ENCODE data around the gene ZNF81. TPM values are rescaled to one million over a fixed set of nuclear protein-coding genes. Genes with fewer than 3 reads are reported as not detected.

Gene ZNF81
- total RNA-seq, 1 experiment from 2014 or later: 4.8 TPM

DNA sequence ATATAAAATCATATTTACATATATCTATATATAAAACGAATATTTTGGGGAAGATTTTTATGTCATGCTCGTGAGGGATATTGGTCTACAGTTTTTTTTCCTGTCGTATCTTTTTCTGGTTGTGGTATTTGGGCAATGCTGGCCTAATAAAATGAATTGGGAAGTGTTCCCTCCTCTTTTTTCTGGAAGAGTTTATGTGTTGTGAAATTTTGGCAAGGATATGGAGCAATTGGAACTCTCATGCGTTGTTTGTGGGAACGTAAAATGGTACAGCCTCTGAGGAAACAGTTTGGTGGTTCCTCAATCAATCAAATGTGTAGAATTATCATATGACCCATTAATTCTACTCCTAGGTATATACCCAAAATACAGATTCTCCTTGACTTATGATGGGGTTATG is 97.2 kb downstream of the ZNF81 start:
- POLR2A ChIA-PET: no interaction called here
- H3K9me2 ChIP-seq (ENCODE audit: insufficient read depth): no peaks in the 10 kb centered on the region
- no peaks in the 10 kb centered on the region for H3K27me3 ChIP-seq (ENCODE audit: insufficient read depth, low read length)
- no peak for DNase-seq (ENCODE audit: low read depth, low spot score)
- CTCF ChIA-PET: no interaction called here
- BruUV-seq (replicated peaks): no TSS peak
- H2AFZ ChIP-seq (ENCODE audit: low read depth, low read length, poor library complexity, severe bottlenecking): no peak overlapping the region
- no peaks in the 10 kb centered on the region for H3K36me3 ChIP-seq (ENCODE audit: control insufficient read depth in 1 of 2, insufficient read depth in 2 of 2, low read length in 2 of 2)
- H3K4me1 ChIP-seq (ENCODE audit: control insufficient read depth in 1 of 2, insufficient read depth in 2 of 2, low read length in 2 of 2): no peaks in the 10 kb centered on the region
- no peak overlapping the region for H3K4me2 ChIP-seq (ENCODE audit: low read length)
- RAD21 ChIA-PET (ENCODE audit: low non-redundant PET in 1 of 2, low total read pairs in 2 of 2, uncharacterized antibody in 2 of 2, unreplicated experiment in 2 of 2): no interaction called here
- intact Hi-C loops (cut with micrococcal nuclease): no loop called here
- H3K9me3 ChIP-seq (ENCODE audit: control insufficient read depth in 1 of 2, insufficient read depth in 1 of 2, low read depth in 1 of 2, low read length in 2 of 2): no peaks in the 10 kb centered on the region
- H3K79me2 ChIP-seq (ENCODE audit: insufficient read depth, low read length): no peaks in the 10 kb centered on the region
- no peak for ATAC-seq
- H3K27ac ChIP-seq (ENCODE audit: low read depth, low read length): no peak overlapping the region
- H4K20me1 ChIP-seq (ENCODE audit: insufficient read depth): no peaks in the 10 kb centered on the region
- TF ChIP-seq, protein P1, sequence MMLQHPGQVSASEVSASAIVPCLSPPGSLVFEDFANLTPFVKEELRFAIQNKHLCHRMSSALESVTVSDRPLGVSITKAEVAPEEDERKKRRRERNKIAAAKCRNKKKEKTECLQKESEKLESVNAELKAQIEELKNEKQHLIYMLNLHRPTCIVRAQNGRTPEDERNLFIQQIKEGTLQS (IDR thresholded peaks at IDR 0.05): no peak
- no peak for TF ChIP-seq SIN3A (IDR thresholded peaks at IDR 0.05; ENCODE audit: low read depth)
- no peak for TF ChIP-seq EZH2 (IDR thresholded peaks at IDR 0.05)
- TF ChIP-seq ELF1 (IDR thresholded peaks at IDR 0.05; ENCODE audit: borderline replicate concordance, low read depth): no peak
- no peak overlapping the region for H3K9ac ChIP-seq (ENCODE audit: low read length)
- no peak overlapping the region for H3K4me3 ChIP-seq (replicated peaks in 1 of 2; ENCODE audit: low read depth in 1 of 2, low read length in 2 of 2)

DNA sequence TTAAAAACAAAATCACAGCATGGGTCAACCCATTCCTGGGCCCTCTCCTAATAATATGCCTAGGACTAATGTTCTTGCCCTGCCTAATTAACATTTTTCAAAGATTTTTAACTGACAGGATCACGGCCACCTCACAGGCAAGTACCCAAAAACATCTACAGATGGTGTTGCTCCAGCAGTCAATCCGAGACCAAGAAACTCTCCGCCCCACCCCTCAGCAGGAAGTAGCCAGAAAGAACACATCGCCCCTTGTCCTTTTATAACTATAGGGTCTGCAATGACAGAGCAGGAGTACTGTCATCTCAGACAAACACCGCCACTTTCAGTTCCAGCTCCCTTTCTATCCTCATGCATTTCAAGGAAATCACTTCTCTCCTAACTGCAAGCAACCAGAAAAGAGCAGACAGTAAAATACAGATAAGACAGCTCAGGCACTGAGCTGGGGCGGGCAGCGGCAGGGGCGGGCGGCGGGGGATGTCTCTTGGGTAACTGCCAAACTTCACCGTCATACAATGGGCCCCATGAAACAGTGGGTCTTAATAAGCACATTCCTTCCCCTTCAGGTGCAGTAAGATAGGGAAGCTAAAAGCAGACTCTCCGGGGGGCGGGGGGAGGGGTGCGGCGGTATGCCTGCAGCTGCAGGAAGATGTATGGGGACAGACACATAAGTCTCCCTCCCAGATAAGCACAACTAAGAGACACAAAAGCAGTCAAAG is 99.7 kb downstream of the ZNF81 start:
- Histone ChIP-seq H3K79me2 (ENCODE audit: insufficient read depth, low read length) (no peaks in the 10 kb centered on the region), H3K36me3 (ENCODE audit: control insufficient read depth in 1 of 2, insufficient read depth in 2 of 2, low read length in 2 of 2) (no peaks in the 10 kb centered on the region), H4K20me1 (ENCODE audit: insufficient read depth) (no peaks in the 10 kb centered on the region), H3K4me1 (ENCODE audit: control insufficient read depth in 1 of 2, insufficient read depth in 2 of 2, low read length in 2 of 2) (no peaks in the 10 kb centered on the region), H3K9ac (ENCODE audit: low read length) (no peak overlapping the region), H3K9me3 (ENCODE audit: control insufficient read depth in 1 of 2, insufficient read depth in 1 of 2, low read depth in 1 of 2, low read length in 2 of 2) (no peaks in the 10 kb centered on the region), H3K4me3 (replicated peaks in 1 of 2; ENCODE audit: low read depth in 1 of 2, low read length in 2 of 2) (no peak overlapping the region), H3K27me3 (ENCODE audit: insufficient read depth, low read length) (no peaks in the 10 kb centered on the region), H2AFZ (ENCODE audit: low read depth, low read length, poor library complexity, severe bottlenecking) (no peak overlapping the region), H3K9me2 (ENCODE audit: insufficient read depth) (no peaks in the 10 kb centered on the region), H3K4me2 (ENCODE audit: low read length) (no peak overlapping the region), H3K27ac (ENCODE audit: low read depth, low read length) (no peak overlapping the region)
- CTCF ChIA-PET: no interaction called here
- DNase-seq (ENCODE audit: low read depth, low spot score) (no peak), ATAC-seq (no peak)
- RAD21 ChIA-PET (ENCODE audit: low non-redundant PET in 1 of 2, low total read pairs in 2 of 2, uncharacterized antibody in 2 of 2, unreplicated experiment in 2 of 2): no interaction called here
- POLR2A ChIA-PET: no interaction called here
- no TSS peak for BruUV-seq (replicated peaks)
- intact Hi-C loops (cut with micrococcal nuclease): no loop called here
- TF ChIP-seq ELF1 (IDR thresholded peaks at IDR 0.05; ENCODE audit: borderline replicate concordance, low read depth): no peak
- no peak for TF ChIP-seq SP1 (IDR thresholded peaks at IDR 0.05; ENCODE audit: low read depth)
- no peak for TF ChIP-seq CTCF (IDR thresholded peaks at IDR 0.05 in 2 of 3, conservative IDR thresholded peaks at IDR 0.05 in 1 of 3; ENCODE audit: borderline replicate concordance in 1 of 3, insufficient read depth in 1 of 3, low read depth in 2 of 3, low read length in 2 of 3)
- no peak for TF ChIP-seq SIN3A (IDR thresholded peaks at IDR 0.05; ENCODE audit: low read depth)
- no peak for TF ChIP-seq JUND (IDR thresholded peaks at IDR 0.05)
- TF ChIP-seq REST (IDR thresholded peaks at IDR 0.05; ENCODE audit: low read depth): no peak
- TF ChIP-seq TCF7L2 (IDR thresholded peaks at IDR 0.05; ENCODE audit: borderline replicate concordance, extremely low read depth, insufficient read depth, insufficient read length): no peak
- TF ChIP-seq YY1 (IDR thresholded peaks at IDR 0.05; ENCODE audit: extremely low read depth, insufficient replicate concordance, low read depth, low read length): no peak
- TF ChIP-seq POLR2A (IDR thresholded peaks at IDR 0.05; ENCODE audit: borderline replicate concordance, extremely low read depth, insufficient read depth, insufficient read length): no peak
- TF ChIP-seq FOSL1 (IDR thresholded peaks at IDR 0.05; ENCODE audit: low read depth): no peak
- no peak for TF ChIP-seq EGR1 (IDR thresholded peaks at IDR 0.05; ENCODE audit: low read depth)
- no peak for TF ChIP-seq RAD21 (IDR thresholded peaks at IDR 0.05; ENCODE audit: low read depth)
- TF ChIP-seq ZNF274 (IDR thresholded peaks at IDR 0.05; ENCODE audit: low read depth, low read length): no peak
- TF ChIP-seq POLR2AphosphoS5 (IDR thresholded peaks at IDR 0.05; ENCODE audit: low read depth, low read length): no peak

Measured in HCT116 (cell line).